Esophagus muscularis mucosa (tissue), 2 donors: Measurements from ENCODE around the gene TUT7.
"Not testable (repeated sequence)": the region's sequence is repeated elsewhere in the genome, so short reads cannot be mapped to it uniquely, and the experiment has no call there.

ENCODE experiments used
- EP300 ChIP-seq: sonication (generic); formaldehyde crosslinking; IDR thresholded peaks from one replicate; pipeline ENCODE4 v1.6.1; 2017; ENCODE audit warnings: antibody characterized with exemption
- POLR2A ChIP-seq: fragments of 450-650 bp; IDR thresholded peaks from one replicate; pipeline ENCODE4 v1.6.1; 2017; ENCODE audit warnings: antibody characterized with exemption, moderate library complexity, mild to moderate bottlenecking, low read depth

- TF ChIP-seq EP300, POLR2A: not testable (repeated sequence)
Observed at GRCh38 chr9:86312959-86313358, 41.3 kb downstream of the TUT7 start.
